Stomach (tissue), 9 donors: Measurements from ENCODE around the gene EXPH5. TPM values are rescaled to one million over a fixed set of nuclear protein-coding genes. Genes with fewer than 3 reads are reported as not detected.

Experiments
- DNase-seq, 2 donors: peaks; one replicate each; pipeline versions ENCODE4 v3.0.0 to v3.0.0-alpha.2; 2013 to 2019
- H3K27ac ChIP-seq, 5 donors: fragments of 200-600 bp in 4 of 5; sonication (generic) in 4 of 5; one replicate each; pipeline ENCODE4 v1.5.1; 2013 to 2019; ENCODE audit warnings: mild to moderate bottlenecking in 1 of 5, moderate library complexity in 1 of 5
- H3K27me3 ChIP-seq, 3 donors: fragments of 200-600 bp; sonication (generic); one replicate each; pipeline ENCODE4 v1.5.1; 2017 to 2019; ENCODE audit warnings: mixed run types in 1 of 3
- H3K36me3 ChIP-seq, 4 donors: fragments of 200-600 bp; sonication (generic); 1 replicate in 3 of 4; 2 replicates in 1 of 4; pipeline ENCODE4 v1.5.1; 2016 to 2019
- H3K4me1 ChIP-seq, 4 donors: fragments of 200-600 bp; sonication (generic); one replicate each; pipeline ENCODE4 v1.5.1; 2016 to 2019
- H3K4me3 ChIP-seq, 4 donors: fragments of 200-600 bp; sonication (generic) in 3 of 4; one replicate each; pipeline ENCODE4 v1.5.1; 2016 to 2019; ENCODE audit warnings: mild to moderate bottlenecking in 1 of 4
- H3K9me3 ChIP-seq, 4 donors: fragments of 200-600 bp; sonication (generic); one replicate each; pipeline ENCODE4 v1.5.1; 2016 to 2019
- CTCF ChIP-seq, 7 experiments: fragments of 450-650 bp in 4 of 7; fragments of 200-600 bp in 3 of 7; sonication (generic) in 3 of 7; IDR thresholded peaks; one replicate each; pipeline ENCODE4 v1.5.1; 2016 to 2019; ENCODE audit warnings: antibody characterized with exemption in 7 of 7, control low read depth in 2 of 7, mild to moderate bottlenecking in 1 of 7
- EP300 ChIP-seq: sonication (generic); formaldehyde crosslinking; IDR thresholded peaks from one replicate; pipeline ENCODE4 v1.6.1; 2017; ENCODE audit warnings: antibody characterized with exemption
- POLR2A ChIP-seq, 4 donors: fragments of 450-650 bp; IDR thresholded peaks; one replicate each; pipeline ENCODE4 v1.6.1; 2016; ENCODE audit warnings: antibody characterized with exemption in 4 of 4, control low read depth in 2 of 4, mild to moderate bottlenecking in 1 of 4, moderate library complexity in 1 of 4
- POLR2AphosphoS5 ChIP-seq, 3 donors: sonication (generic); formaldehyde crosslinking; IDR thresholded peaks; one replicate each; pipeline ENCODE4 v1.6.1; 2016; ENCODE audit warnings: antibody characterized with exemption in 3 of 3
- WGBS, 5 donors: extraction: QIAGEN DNeasy Blood & Tissue Kit in 3 of 5; methylation state at CpG; one replicate each; pipeline versions ENCODE4 v1.1.5 to v1.1.7; 2013 to 2018; 5-methylcytosine and 5-hydroxymethylcytosine counted together
- intact Hi-C: fragments of 100-400 bp; cut with DNase I; formaldehyde crosslinking; loops from one replicate; pipeline ENCODE4 v1.15.1; 2023; ENCODE audit warnings: low total_unique reads
- polyA plus RNA-seq, 3 donors: library from polyadenylated mRNA; stranded (reverse); fragments of 200-250 nt; gene quantifications; one replicate each; pipeline ENCODE4 v1.2.3, GENCODE V29; 2013
- total RNA-seq, 5 donors: library from RNA; depleted of rRNA; stranded (reverse); fragments of >200 nt; gene quantifications; one replicate each; pipeline versions ENCODE4 v1.1.0 to v1.2.3, GENCODE V29; 2014 to 2016
- donor health status: healthy with polysubstance abuse.
- donor health status: Bipolar disorder and iron deficiency.
- donor health status: healthy.

The EXPH5 gene
- total and polyA plus RNA-seq, 8 donors = 0.75 to 23.7 (median 12.0) TPM

- intact Hi-C loops = no loop called here
- peaks cover 0 to 10% (median 2%) of the 10 kb centered on the region in 4 donors for H3K4me1 ChIP-seq
- 56 to 86% (median 73%) methylated on average over 2 of the region's 2 CpGs for WGBS, 5 donors
- no peak overlapping the region for H3K4me3 ChIP-seq
- no peaks in the 10 kb centered on the region for H3K36me3 ChIP-seq
- H3K27me3 ChIP-seq = no peaks in the 10 kb centered on the region
- DNase-seq = no peak
- H3K9me3 ChIP-seq = peaks cover 0 to 4% (median 0%) of the 10 kb centered on the region in 4 donors
- no peak overlapping the region for H3K27ac ChIP-seq
- TF ChIP-seq EP300 (no peak), POLR2AphosphoS5 (IDR thresholded peaks at IDR 0.05) (no peak)
These were observed 22.6 kb downstream of the EXPH5 start for GRCh38 chr11:108571001-108571400.

- no peak overlapping the region for H3K4me3 ChIP-seq
- no peak overlapping the region for H3K27ac ChIP-seq
- peaks cover 0 to 3% (median 0%) of the 10 kb centered on the region in 4 donors for H3K9me3 ChIP-seq
- intact Hi-C loops = no loop called here
- H3K36me3 ChIP-seq = no peaks in the 10 kb centered on the region
- 95 to 100% (median 97%) methylated on average over 1 of the region's 1 CpG for WGBS, 5 donors
- DNase-seq = no peak
- peaks cover 5 to 20% (median 10%) of the 10 kb centered on the region in 4 donors for H3K4me1 ChIP-seq
- H3K27me3 ChIP-seq = no peaks in the 10 kb centered on the region
- no peak for TF ChIP-seq EP300
- no peak for TF ChIP-seq POLR2A (IDR thresholded peaks at IDR 0.05)
- no peak for TF ChIP-seq CTCF (IDR thresholded peaks at IDR 0.05)
- TF ChIP-seq POLR2AphosphoS5 (IDR thresholded peaks at IDR 0.05) = no peak
These were observed 23.7 kb downstream of the EXPH5 start for GRCh38 chr11:108569896-108570295.

GRCh38 chr11:108568195-108568858 lies 25.2 kb downstream of the EXPH5 start:
- DNase-seq = peak in 1 of 2 donors; percentile 52
- H3K27me3 ChIP-seq = no peaks in the 10 kb centered on the region
- no peaks in the 10 kb centered on the region for H3K9me3 ChIP-seq
- H3K4me1 ChIP-seq = peaks cover 5 to 20% (median 10%) of the 10 kb centered on the region in 4 donors
- intact Hi-C loops = no loop called here
- no peak overlapping the region for H3K4me3 ChIP-seq
- no peaks in the 10 kb centered on the region for H3K36me3 ChIP-seq
- TF ChIP-seq EP300 = no peak
- TF ChIP-seq POLR2A (IDR thresholded peaks at IDR 0.05) = no peak
- TF ChIP-seq POLR2AphosphoS5 (IDR thresholded peaks at IDR 0.05) = no peak
- TF ChIP-seq CTCF (IDR thresholded peaks at IDR 0.05) = no peak
- no peak overlapping the region for H3K27ac ChIP-seq
- WGBS, 5 donors = 45 to 65% (median 61%) methylated on average over 5 to 11 of the region's 11 CpGs

GRCh38 chr11:108565653-108566052 lies 27.9 kb downstream of the EXPH5 start:
- peak in 1 of 2 donors; percentile 36 for DNase-seq
- H3K27ac ChIP-seq = no peak overlapping the region
- intact Hi-C loops = no loop called here

More at GRCh38 chr11:108565653-108566052, 27.9 kb downstream of the EXPH5 start:
- 30 to 47% (median 35%) methylated on average over 3 of the region's 3 CpGs for WGBS, 5 donors
- Histone ChIP-seq H3K4me3 (no peak overlapping the region), H3K27me3 (no peaks in the 10 kb centered on the region), H3K9me3 (no peaks in the 10 kb centered on the region), H3K4me1 (peaks cover 5 to 30% (median 13%) of the 10 kb centered on the region in 4 donors), H3K36me3 (no peaks in the 10 kb centered on the region)
- TF ChIP-seq EP300 (no peak), CTCF (IDR thresholded peaks at IDR 0.05) (no peak)
